GM13976 (cell line): ENCODE results near the gene DIS3L2.
A peak's percentile ranks its signal among the peaks of the same experiment; 100 is the strongest.

Source experiments
- DNase-seq: peaks from one replicate; pipeline ENCODE4 v3.0.0; 2012; ENCODE audit warnings: low spot score
- CTCF ChIP-seq: IDR thresholded peaks from 2 replicates; pipeline ENCODE4 v1.5.1; 2012; ENCODE audit warnings: borderline replicate concordance, mild to moderate bottlenecking; ENCODE audit not compliant: insufficient read depth; ENCODE audit errors: extremely low read depth, missing control alignments, control extremely low read depth
- in situ Hi-C: fragments of 300-500 bp; cut with MboI; formaldehyde crosslinking; loops from one replicate; pipeline ENCODE4 v1.12.0; 2022; ENCODE audit warnings: low sequenced_read_pairs, mixed read lengths, inconsistent platforms; ENCODE audit not compliant: unreplicated experiment

The DIS3L2 gene

GRCh38 chr2:232000439-232000838 is 38.9 kb downstream of the DIS3L2 start:
- in situ Hi-C loops = no loop called here
- TF ChIP-seq CTCF = no peak
- no peak for DNase-seq

- DNase-seq = no peak
- no peak for TF ChIP-seq CTCF
- in situ Hi-C loops = no loop called here
These were observed 39.6 kb downstream of the DIS3L2 start for GRCh38 chr2:232001073-232001472.

- in situ Hi-C loops = no loop called here
- DNase-seq = no peak
- no peak for TF ChIP-seq CTCF
These were observed 44.7 kb downstream of the DIS3L2 start for GRCh38 chr2:232006253-232006652.

- no peak for TF ChIP-seq CTCF
- in situ Hi-C loops = no loop called here
- no peak for DNase-seq
These were observed 47.6 kb downstream of the DIS3L2 start for GRCh38 chr2:232008907-232009638.

GRCh38 chr2:232009639-232010274 is 48.2 kb downstream of the DIS3L2 start:
- no peak for DNase-seq
- in situ Hi-C loops = no loop called here
- TF ChIP-seq CTCF = no peak

GRCh38 chr2:232013701-232014353 is 52.3 kb downstream of the DIS3L2 start:
- no peak for TF ChIP-seq CTCF
- in situ Hi-C loops = no loop called here
- DNase-seq = peak; percentile 14
